Type B pancreatic cell (in vitro differentiated cells): Measurements from ENCODE around the gene RASAL2. TPM values are rescaled to one million over a fixed set of nuclear protein-coding genes. Genes with fewer than 3 reads are reported as not detected.

Experiments
- DNase-seq: peaks from one replicate; pipeline ENCODE4 v3.0.0; 2021; ENCODE audit warnings: mixed read lengths; ENCODE audit not compliant: unreplicated experiment; ENCODE audit errors: extremely low spot score
- H3K27ac Mint-ChIP-seq: 2 replicates; pipeline ENCODE4 v1.8.0; 2021; ENCODE audit warnings: mild to moderate bottlenecking, mixed read lengths
- H3K27me3 Mint-ChIP-seq: 2 replicates; pipeline ENCODE4 v1.8.0; 2021; ENCODE audit warnings: mixed read lengths
- H3K36me3 Mint-ChIP-seq: 2 replicates; pipeline ENCODE4 v1.8.0; 2021; ENCODE audit warnings: mixed read lengths
- H3K4me1 Mint-ChIP-seq: one replicate; pipeline ENCODE4 v1.8.0; 2021; ENCODE audit warnings: mixed read lengths; ENCODE audit not compliant: unreplicated experiment
- H3K4me3 Mint-ChIP-seq: 2 replicates; pipeline ENCODE4 v1.8.0; 2021; ENCODE audit warnings: mild to moderate bottlenecking, mixed read lengths
- H3K9me3 Mint-ChIP-seq: 2 replicates; pipeline ENCODE4 v1.8.0; 2021; ENCODE audit warnings: mixed read lengths
- total RNA-seq: library from RNA; stranded (reverse); gene quantifications from 2 replicates; pipeline ENCODE4 v1.2.1, GENCODE V29; 2021; ENCODE audit warnings: low replicate concordance
- TF ChIP-seq, protein P1 (sequence below): fragments of 200-600 bp; sonication (generic); conservative IDR thresholded peaks from 2 replicates; pipeline ENCODE4 v1.5.0; 2021; ENCODE audit warnings: antibody characterized with exemption, mild to moderate bottlenecking

Gene RASAL2
- total RNA-seq, 1 donor from 2014 or later: 21.8 TPM

DNA sequence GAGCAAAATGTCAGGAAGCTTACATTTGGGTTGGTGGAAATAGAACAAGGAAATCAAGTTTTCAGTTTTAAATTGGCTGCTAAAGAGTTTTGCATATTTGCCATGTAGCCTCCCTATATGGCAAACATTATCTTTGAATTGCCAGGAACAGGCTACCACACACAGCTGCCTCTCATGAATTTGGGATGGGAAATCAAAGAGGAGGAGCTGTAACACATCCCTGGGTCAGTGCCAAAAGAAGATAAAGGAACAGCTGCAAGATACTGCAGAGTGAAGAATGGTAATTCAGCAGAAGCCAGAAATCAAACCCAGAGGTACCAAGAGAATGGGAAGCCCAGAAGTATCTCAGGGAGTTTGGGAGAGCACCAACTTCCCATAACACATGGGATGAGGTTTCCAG is 18.6 kb upstream of the RASAL2 start:
- no peak overlapping the region for H3K27ac Mint-ChIP-seq
- H3K9me3 Mint-ChIP-seq: no peaks in the 10 kb centered on the region
- H3K4me1 Mint-ChIP-seq: no peaks in the 10 kb centered on the region
- no peaks in the 10 kb centered on the region for H3K36me3 Mint-ChIP-seq
- no peak overlapping the region for H3K4me3 Mint-ChIP-seq
- no peaks in the 10 kb centered on the region for H3K27me3 Mint-ChIP-seq
- TF ChIP-seq, protein P1, sequence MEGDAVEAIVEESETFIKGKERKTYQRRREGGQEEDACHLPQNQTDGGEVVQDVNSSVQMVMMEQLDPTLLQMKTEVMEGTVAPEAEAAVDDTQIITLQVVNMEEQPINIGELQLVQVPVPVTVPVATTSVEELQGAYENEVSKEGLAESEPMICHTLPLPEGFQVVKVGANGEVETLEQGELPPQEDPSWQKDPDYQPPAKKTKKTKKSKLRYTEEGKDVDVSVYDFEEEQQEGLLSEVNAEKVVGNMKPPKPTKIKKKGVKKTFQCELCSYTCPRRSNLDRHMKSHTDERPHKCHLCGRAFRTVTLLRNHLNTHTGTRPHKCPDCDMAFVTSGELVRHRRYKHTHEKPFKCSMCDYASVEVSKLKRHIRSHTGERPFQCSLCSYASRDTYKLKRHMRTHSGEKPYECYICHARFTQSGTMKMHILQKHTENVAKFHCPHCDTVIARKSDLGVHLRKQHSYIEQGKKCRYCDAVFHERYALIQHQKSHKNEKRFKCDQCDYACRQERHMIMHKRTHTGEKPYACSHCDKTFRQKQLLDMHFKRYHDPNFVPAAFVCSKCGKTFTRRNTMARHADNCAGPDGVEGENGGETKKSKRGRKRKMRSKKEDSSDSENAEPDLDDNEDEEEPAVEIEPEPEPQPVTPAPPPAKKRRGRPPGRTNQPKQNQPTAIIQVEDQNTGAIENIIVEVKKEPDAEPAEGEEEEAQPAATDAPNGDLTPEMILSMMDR: no peak
- no peak for DNase-seq

DNA sequence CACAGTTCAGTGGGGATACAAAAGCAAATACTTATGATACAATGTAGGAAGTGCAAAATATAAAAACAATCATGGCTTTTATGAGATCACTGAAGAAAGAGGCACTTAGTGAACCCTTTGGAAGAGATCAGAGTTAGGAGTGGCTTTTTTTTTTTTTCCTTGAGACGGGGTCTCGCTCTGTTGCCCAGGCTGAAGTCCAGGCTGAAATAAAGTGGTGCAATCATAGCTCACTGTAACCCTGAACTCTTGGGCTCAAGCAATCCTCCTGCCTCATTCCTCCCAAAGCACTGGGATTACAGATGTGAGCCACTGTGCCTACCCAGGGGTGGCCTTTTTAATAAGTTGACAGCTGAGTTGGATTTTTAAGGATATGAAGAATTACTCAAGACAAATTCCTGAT is 17.3 kb upstream of the RASAL2 start:
- no peak overlapping the region for H3K4me3 Mint-ChIP-seq
- TF ChIP-seq, protein P1: no peak
- no peaks in the 10 kb centered on the region for H3K36me3 Mint-ChIP-seq
- no peaks in the 10 kb centered on the region for H3K4me1 Mint-ChIP-seq
- H3K27ac Mint-ChIP-seq: no peak overlapping the region
- no peak for DNase-seq
- no peaks in the 10 kb centered on the region for H3K27me3 Mint-ChIP-seq
- no peaks in the 10 kb centered on the region for H3K9me3 Mint-ChIP-seq

DNA sequence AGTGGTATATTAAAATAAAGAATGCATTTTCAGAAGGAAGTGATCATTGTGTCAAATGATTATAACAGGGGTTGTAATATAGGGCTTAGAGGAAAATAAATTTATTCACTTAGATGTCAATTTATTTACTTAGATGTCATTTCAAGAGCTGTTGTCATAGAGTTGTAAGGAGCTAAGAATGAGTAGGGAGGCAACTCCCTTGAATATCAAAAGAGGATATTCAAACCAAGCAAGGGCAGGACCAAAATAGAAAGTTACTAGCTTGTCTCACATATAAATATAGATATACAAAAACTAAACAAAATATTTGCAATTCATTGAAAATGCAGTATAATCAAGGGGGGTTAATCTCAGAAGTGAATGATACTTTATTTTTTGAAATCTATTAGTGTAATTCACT is 16.0 kb upstream of the RASAL2 start:
- no peaks in the 10 kb centered on the region for H3K36me3 Mint-ChIP-seq
- DNase-seq: no peak
- H3K27ac Mint-ChIP-seq: no peak overlapping the region
- no peak overlapping the region for H3K4me3 Mint-ChIP-seq
- H3K9me3 Mint-ChIP-seq: no peaks in the 10 kb centered on the region
- no peaks in the 10 kb centered on the region for H3K27me3 Mint-ChIP-seq
- TF ChIP-seq, protein P1: no peak
- H3K4me1 Mint-ChIP-seq: no peaks in the 10 kb centered on the region

DNA sequence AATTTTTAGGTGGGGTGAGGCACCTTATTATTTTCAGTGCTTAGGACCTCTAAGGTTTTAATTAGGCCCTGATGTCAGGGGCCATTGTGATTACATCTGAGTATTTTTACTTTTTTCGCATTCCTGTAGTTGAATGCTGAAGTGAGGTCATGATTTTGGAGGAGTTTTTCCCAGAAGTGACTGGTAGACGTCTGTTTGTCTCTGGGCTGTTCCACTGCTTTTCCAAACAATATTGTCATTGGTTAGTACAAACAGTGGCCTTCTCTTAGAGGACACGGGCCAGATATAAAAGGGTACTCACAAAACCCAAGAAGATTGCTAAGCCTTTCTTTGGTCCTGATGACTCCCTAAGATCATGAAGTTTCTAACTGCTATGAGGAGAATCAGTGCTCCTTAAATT is 7.6 kb upstream of the RASAL2 start:
- H3K4me3 Mint-ChIP-seq: no peak overlapping the region
- no peak overlapping the region for H3K27ac Mint-ChIP-seq
- DNase-seq: no peak
- no peaks in the 10 kb centered on the region for H3K27me3 Mint-ChIP-seq
- H3K9me3 Mint-ChIP-seq: no peaks in the 10 kb centered on the region
- no peaks in the 10 kb centered on the region for H3K36me3 Mint-ChIP-seq
- TF ChIP-seq, protein P1: no peak
- no peaks in the 10 kb centered on the region for H3K4me1 Mint-ChIP-seq

DNA sequence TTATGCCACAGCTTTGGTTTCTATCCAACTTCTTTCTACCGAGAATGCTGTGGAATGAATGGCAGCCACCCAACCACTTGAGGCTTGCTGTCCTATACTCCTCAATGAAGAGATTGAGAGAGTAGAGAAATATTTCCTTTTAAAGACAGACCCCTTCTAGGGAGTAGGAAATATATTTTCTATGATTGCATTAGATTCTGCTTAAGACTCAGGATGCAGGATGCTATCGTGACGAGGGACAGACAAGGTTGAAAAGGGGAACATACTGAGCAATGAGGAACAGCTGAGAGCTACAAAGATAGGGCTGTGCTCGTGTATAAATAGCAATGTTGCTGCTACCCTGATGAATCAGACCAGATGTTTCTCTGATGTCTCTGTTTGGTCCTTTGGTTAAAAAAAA is 7.1 kb upstream of the RASAL2 start:
- no peak for DNase-seq
- H3K9me3 Mint-ChIP-seq: no peaks in the 10 kb centered on the region

More for the DNA sequence above, 7.1 kb upstream of the RASAL2 start:
- Mint-ChIP-seq H3K27ac (no peak overlapping the region), H3K36me3 (no peaks in the 10 kb centered on the region), H3K4me1 (no peaks in the 10 kb centered on the region), H3K27me3 (no peaks in the 10 kb centered on the region), H3K4me3 (no peak overlapping the region)
- TF ChIP-seq, protein P1: no peak
